Lower lobe of right lung (tissue), 2 donors: ENCODE results near the gene PSD. TPM values are rescaled to one million over a fixed set of nuclear protein-coding genes. Genes with fewer than 3 reads are reported as not detected.

Experiments
- ATAC-seq, 2 donors: fragments of 200-7000 bp; cut with Tn5 transposase; one replicate each; pipeline ENCODE4 v1.9.1; 2020 to 2022; ENCODE audit warnings: mild to moderate bottlenecking in 2 of 2, moderate library complexity in 2 of 2
- DNase-seq: peaks from one replicate; pipeline ENCODE4 v3.0.0-alpha.2; 2020
- H3K27ac ChIP-seq: fragments of 200-600 bp; one replicate; pipeline ENCODE4 v1.8.0; 2022
- H3K27me3 ChIP-seq: fragments of 200-600 bp; one replicate; pipeline ENCODE4 v1.8.0; 2022; ENCODE audit warnings: low read depth
- H3K36me3 ChIP-seq: fragments of 200-600 bp; one replicate; pipeline ENCODE4 v1.8.0; 2022; ENCODE audit warnings: mild to moderate bottlenecking
- H3K4me1 ChIP-seq: fragments of 200-600 bp; one replicate; pipeline ENCODE4 v1.8.0; 2022
- H3K4me3 ChIP-seq: fragments of 200-600 bp; one replicate; pipeline ENCODE4 v1.8.0; 2022; ENCODE audit warnings: mild to moderate bottlenecking
- H3K9me3 ChIP-seq: fragments of 200-600 bp; one replicate; pipeline ENCODE4 v1.8.0; 2022
- intact Hi-C: fragments of 100-400 bp; cut with DNase I; formaldehyde crosslinking; loops from one replicate; pipeline ENCODE4 v1.11.0; 2022
- total RNA-seq: library from RNA; stranded (reverse); fragmentation: NEBNext Ultra II Directional; extraction: Animal tissue kit (Norgen Biotek cat#: 25700); gene quantifications from one replicate; pipeline ENCODE4 v1.2.1, GENCODE V29; 2021
- TF ChIP-seq, protein P1 (sequence below): fragments of 200-600 bp; IDR thresholded peaks from one replicate; pipeline ENCODE4 v1.8.0; 2022; ENCODE audit warnings: antibody characterized with exemption, mild to moderate bottlenecking
- donor health status: DM: no; HTN: yes; CAD: no; lungs with severe emphysema.

PSD gene
- total RNA-seq, 1 donor from 2014 or later, result 5.3 TPM

- DNase-seq (no peak), ATAC-seq (no peak)
- Histone ChIP-seq H3K9me3 (no peaks in the 10 kb centered on the region), H3K4me1 (peaks cover 16% of the 10 kb centered on the region), H3K27me3 (no peaks in the 10 kb centered on the region), H3K4me3 (no peak overlapping the region), H3K27ac (no peak overlapping the region), H3K36me3 (peaks cover 22% of the 10 kb centered on the region)
- intact Hi-C loops, result no loop called here
- TF ChIP-seq, protein P1, sequence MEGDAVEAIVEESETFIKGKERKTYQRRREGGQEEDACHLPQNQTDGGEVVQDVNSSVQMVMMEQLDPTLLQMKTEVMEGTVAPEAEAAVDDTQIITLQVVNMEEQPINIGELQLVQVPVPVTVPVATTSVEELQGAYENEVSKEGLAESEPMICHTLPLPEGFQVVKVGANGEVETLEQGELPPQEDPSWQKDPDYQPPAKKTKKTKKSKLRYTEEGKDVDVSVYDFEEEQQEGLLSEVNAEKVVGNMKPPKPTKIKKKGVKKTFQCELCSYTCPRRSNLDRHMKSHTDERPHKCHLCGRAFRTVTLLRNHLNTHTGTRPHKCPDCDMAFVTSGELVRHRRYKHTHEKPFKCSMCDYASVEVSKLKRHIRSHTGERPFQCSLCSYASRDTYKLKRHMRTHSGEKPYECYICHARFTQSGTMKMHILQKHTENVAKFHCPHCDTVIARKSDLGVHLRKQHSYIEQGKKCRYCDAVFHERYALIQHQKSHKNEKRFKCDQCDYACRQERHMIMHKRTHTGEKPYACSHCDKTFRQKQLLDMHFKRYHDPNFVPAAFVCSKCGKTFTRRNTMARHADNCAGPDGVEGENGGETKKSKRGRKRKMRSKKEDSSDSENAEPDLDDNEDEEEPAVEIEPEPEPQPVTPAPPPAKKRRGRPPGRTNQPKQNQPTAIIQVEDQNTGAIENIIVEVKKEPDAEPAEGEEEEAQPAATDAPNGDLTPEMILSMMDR, result no peak
These were observed 6.9 kb upstream of the PSD start for GRCh38 chr10:102425444-102425843.

- intact Hi-C loops, result no loop called here
- TF ChIP-seq, protein P1, result no peak
These were observed 6.3 kb upstream of the PSD start for GRCh38 chr10:102424916-102425315.

DNA sequence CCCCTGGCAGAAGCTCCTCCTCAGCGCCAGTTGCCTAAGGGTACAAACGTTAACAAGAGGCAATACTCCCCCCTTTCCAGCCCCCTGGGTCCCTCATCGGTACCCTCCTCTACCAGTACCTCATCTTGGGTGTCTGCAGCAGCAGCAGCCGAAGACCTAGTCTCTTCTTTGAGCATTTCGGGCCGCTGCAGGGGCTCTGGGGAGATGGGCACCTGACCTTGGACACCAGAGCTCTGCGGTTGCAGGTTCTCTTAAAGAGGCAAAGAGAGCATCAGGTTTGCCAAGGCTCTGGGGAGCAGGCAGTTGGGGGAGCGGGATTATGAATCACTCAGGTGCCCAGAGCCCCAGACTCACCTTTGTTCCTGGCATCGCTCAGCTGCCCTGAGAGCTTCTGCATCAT is 5.6 kb upstream of the PSD start:
- DNase-seq, result no peak
- peaks cover 29% of the 10 kb centered on the region for H3K4me1 ChIP-seq
- TF ChIP-seq, protein P1, result no peak
- no peaks in the 10 kb centered on the region for H3K9me3 ChIP-seq
- peaks cover 22% of the 10 kb centered on the region for H3K36me3 ChIP-seq
- intact Hi-C loops, result no loop called here
- no peak for ATAC-seq
- H3K4me3 ChIP-seq, result no peak overlapping the region
- no peaks in the 10 kb centered on the region for H3K27me3 ChIP-seq
- no peak overlapping the region for H3K27ac ChIP-seq

More at GRCh38 chr10:102424916-102425315, 6.3 kb upstream of the PSD start:
- ATAC-seq (no peak), DNase-seq (no peak)
- Histone ChIP-seq H3K9me3 (no peaks in the 10 kb centered on the region), H3K4me1 (peaks cover 22% of the 10 kb centered on the region), H3K27me3 (no peaks in the 10 kb centered on the region), H3K4me3 (no peak overlapping the region), H3K27ac (no peak overlapping the region), H3K36me3 (peaks cover 22% of the 10 kb centered on the region)

- peaks cover 22% of the 10 kb centered on the region for H3K36me3 ChIP-seq
- intact Hi-C loops, result no loop called here
- H3K9me3 ChIP-seq, result no peaks in the 10 kb centered on the region
- TF ChIP-seq, protein P1, result no peak
- no peak for DNase-seq
- H3K4me3 ChIP-seq, result peak overlapping the region; percentile 88
- peak overlapping the region; percentile 91 for H3K27ac ChIP-seq
- peaks cover 2% of the 10 kb centered on the region for H3K27me3 ChIP-seq
- ATAC-seq, result no peak
- peaks cover 35% of the 10 kb centered on the region for H3K4me1 ChIP-seq
These were observed 4.9 kb upstream of the PSD start for GRCh38 chr10:102423372-102423968.

GRCh38 chr10:102422545-102423129 is 4.1 kb upstream of the PSD start:
- peak; percentile 92 for DNase-seq
- TF ChIP-seq, protein P1, result peak; percentile 89
- Histone ChIP-seq H3K27me3 (peaks cover 8% of the 10 kb centered on the region), H3K4me1 (peaks cover 35% of the 10 kb centered on the region), H3K36me3 (peaks cover 22% of the 10 kb centered on the region), H3K27ac (peak overlapping the region; percentile 91), H3K9me3 (no peaks in the 10 kb centered on the region), H3K4me3 (peak overlapping the region; percentile 88)
- peak; percentile 74 to 80 for ATAC-seq
- intact Hi-C loops, result no loop called here
